Left renal pelvis (tissue), 4 donors: ENCODE measurements around the gene PYCR2. TPM values are rescaled to one million over a fixed set of nuclear protein-coding genes. Genes with fewer than 3 reads are reported as not detected.
"Not testable (repeated sequence)": the region's sequence is repeated elsewhere in the genome, so short reads cannot be mapped to it uniquely, and the experiment has no call there.

Source experiments
- DNase-seq, 4 donors: peaks; one replicate each; pipeline ENCODE4 v3.0.0-alpha.2; 2013; ENCODE audit warnings: low read depth in 4 of 4, low spot score in 3 of 4
- polyA plus RNA-seq, 4 donors: library from polyadenylated mRNA; unstranded; fragments of 120-200 nt; gene quantifications; one replicate each; pipeline ENCODE4 v1.2.1, GENCODE V29; 2013; ENCODE audit not compliant: insufficient read length in 4 of 4

PYCR2 gene
- polyA plus RNA-seq, result 10 to 100 TPM; 42.6 to 64.1 (median 45.8) TPM

GRCh38 chr1:225923692-225924555 is at the start of gene PYCR2:
TSS of gene PYCR2 (minus strand) at chr1:225924250. CDS start at chr1:225924110, 140 bp downstream.
- DNase-seq, result peak; percentile 87 to 91 (median 90)

GRCh38 chr1:225973158-225973557 is 49.1 kb upstream of the PYCR2 start:
- peak; percentile 26 to 52 (median 36) for DNase-seq

- no peak for DNase-seq
Measured at GRCh38 chr1:225972344-225973152, 48.5 kb upstream of the PYCR2 start.

GRCh38 chr1:225970592-225971157 is 46.6 kb upstream of the PYCR2 start:
- not testable (repeated sequence) for DNase-seq

- DNase-seq, result not testable (repeated sequence)
Measured at GRCh38 chr1:225969751-225970150, 45.7 kb upstream of the PYCR2 start.

- no peak for DNase-seq
Measured at GRCh38 chr1:225965231-225965630, 41.2 kb upstream of the PYCR2 start.

GRCh38 chr1:225963735-225964530 is 39.9 kb upstream of the PYCR2 start:
- DNase-seq, result no peak

- DNase-seq, result no peak
Measured at GRCh38 chr1:225962440-225962975, 38.5 kb upstream of the PYCR2 start.

- DNase-seq, result no peak
Measured at GRCh38 chr1:225961659-225962439, 37.8 kb upstream of the PYCR2 start.

GRCh38 chr1:225958041-225958440 is 34.0 kb upstream of the PYCR2 start:
- no peak for DNase-seq

- no peak for DNase-seq
Measured at GRCh38 chr1:225954753-225955152, 30.7 kb upstream of the PYCR2 start.

GRCh38 chr1:225953315-225953714 is 29.3 kb upstream of the PYCR2 start:
- no peak for DNase-seq

- no peak for DNase-seq
Measured at GRCh38 chr1:225950905-225951497, 27.0 kb upstream of the PYCR2 start.

GRCh38 chr1:225949041-225949440 is 25.0 kb upstream of the PYCR2 start:
- DNase-seq, result no peak

- DNase-seq, result no peak
Measured at GRCh38 chr1:225946803-225947202, 22.8 kb upstream of the PYCR2 start.

- no peak for DNase-seq
Measured at GRCh38 chr1:225946082-225946620, 22.1 kb upstream of the PYCR2 start.

GRCh38 chr1:225945564-225945963 is 21.5 kb upstream of the PYCR2 start:
- DNase-seq, result no peak

GRCh38 chr1:225944951-225945350 is 20.9 kb upstream of the PYCR2 start:
- DNase-seq, result no peak

GRCh38 chr1:225944387-225944786 is 20.3 kb upstream of the PYCR2 start:
- DNase-seq, result no peak
